Measurements from ENCODE around the gene RNF212B.
"Not testable (repeated sequence)": the region's sequence is repeated elsewhere in the genome, so short reads cannot be mapped to it uniquely, and the experiment has no call there.

Gene RNF212B

DNA sequence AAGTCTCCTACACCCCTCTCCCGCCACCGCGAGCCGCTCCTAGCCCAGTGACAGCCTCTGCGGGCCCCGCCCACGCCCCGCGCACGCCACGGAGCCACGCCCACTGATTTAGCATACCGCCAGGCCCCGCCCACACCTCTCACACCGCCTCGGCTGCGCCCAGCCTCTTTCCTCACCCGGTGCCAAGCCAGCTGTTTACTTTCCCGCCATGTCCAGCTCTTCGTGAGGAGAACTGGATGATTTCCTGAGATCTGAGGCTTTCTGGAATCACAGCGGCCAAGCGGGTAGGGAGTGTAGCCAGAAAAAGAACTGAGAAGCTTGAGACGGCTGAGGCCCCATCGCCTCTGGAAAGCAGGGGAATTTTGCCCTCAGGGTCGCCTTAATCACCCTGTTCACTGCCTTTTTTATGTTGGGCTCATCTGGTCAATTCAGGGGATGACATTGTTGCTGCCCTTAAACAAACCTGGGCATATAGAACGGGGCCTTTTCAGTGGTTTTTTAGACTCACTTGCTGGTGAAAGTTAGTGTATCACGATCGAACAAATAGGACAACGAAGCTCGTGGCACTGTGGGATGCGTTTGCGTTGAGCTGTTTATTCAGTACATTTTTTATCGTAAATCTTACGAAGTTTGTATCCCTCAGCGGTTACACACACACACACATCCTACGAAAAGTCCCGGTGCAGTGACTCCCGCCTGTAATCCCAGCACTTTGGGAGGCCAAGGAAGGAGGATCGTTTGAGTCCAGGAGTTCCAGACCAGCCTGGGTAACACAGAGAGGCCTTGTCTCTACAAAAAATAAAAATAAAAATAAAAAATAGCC is at the start of gene RNF212B:
RNF212B (plus strand) TSS at position 165 of the 823 bp plus-strand sequence. CDS start 2,410 bp downstream, outside the sequence.
- DNase-seq (ENCODE audit: low read depth) = no peak
- H3K4me3 ChIP-seq (ENCODE audit: control insufficient read depth, low read depth, low read length) = no peak within 1 kb of the TSS; the same call in 1 of the 2 replicates
- TF ChIP-seq, protein P1, sequence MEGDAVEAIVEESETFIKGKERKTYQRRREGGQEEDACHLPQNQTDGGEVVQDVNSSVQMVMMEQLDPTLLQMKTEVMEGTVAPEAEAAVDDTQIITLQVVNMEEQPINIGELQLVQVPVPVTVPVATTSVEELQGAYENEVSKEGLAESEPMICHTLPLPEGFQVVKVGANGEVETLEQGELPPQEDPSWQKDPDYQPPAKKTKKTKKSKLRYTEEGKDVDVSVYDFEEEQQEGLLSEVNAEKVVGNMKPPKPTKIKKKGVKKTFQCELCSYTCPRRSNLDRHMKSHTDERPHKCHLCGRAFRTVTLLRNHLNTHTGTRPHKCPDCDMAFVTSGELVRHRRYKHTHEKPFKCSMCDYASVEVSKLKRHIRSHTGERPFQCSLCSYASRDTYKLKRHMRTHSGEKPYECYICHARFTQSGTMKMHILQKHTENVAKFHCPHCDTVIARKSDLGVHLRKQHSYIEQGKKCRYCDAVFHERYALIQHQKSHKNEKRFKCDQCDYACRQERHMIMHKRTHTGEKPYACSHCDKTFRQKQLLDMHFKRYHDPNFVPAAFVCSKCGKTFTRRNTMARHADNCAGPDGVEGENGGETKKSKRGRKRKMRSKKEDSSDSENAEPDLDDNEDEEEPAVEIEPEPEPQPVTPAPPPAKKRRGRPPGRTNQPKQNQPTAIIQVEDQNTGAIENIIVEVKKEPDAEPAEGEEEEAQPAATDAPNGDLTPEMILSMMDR (IDR thresholded peaks at IDR 0.05; ENCODE audit: control insufficient read depth, insufficient read depth, low read depth, low read length, missing control alignments) = no peak

DNA sequence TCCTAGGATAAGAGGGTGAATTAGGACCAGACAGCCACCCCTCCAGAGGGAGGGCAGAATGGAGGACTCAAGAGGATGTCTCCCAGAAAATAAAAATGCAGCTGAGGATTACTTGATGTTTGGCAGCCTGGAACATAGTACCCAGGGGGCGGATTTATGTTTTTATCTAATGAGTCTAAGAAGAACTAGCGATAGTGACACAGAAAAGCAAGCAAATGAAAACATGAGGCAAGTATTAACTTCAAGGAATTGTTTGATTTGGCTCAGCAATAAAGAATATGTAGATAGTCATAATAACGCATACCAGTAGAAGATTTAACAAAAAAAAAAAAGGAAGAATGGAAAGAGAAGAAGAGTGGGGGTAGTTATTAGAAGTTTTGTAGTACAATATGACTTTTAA is 44.3 kb upstream of the RNF212B start:
- DNase-seq (ENCODE audit: low read depth) = no peak
- H3K4me3 ChIP-seq (ENCODE audit: control insufficient read depth, low read depth, low read length) = no peak overlapping the region
- TF ChIP-seq, protein P1 (IDR thresholded peaks at IDR 0.05; ENCODE audit: control insufficient read depth, insufficient read depth, low read depth, low read length, missing control alignments) = no peak

- TF ChIP-seq, protein P1 (IDR thresholded peaks at IDR 0.05; ENCODE audit: control insufficient read depth, insufficient read depth, low read depth, low read length, missing control alignments) = no peak
- DNase-seq (ENCODE audit: low read depth) = no peak
- H3K4me3 ChIP-seq (ENCODE audit: control insufficient read depth, low read depth, low read length) = no peak overlapping the region
Observed at GRCh38 chr14:23195552-23196101, 42.1 kb upstream of the RNF212B start.

GRCh38 chr14:23196487-23196886 is 41.2 kb upstream of the RNF212B start:
- DNase-seq (ENCODE audit: low read depth); H3K4me3 ChIP-seq (ENCODE audit: control insufficient read depth, low read depth, low read length): not testable (repeated sequence)

- not testable (repeated sequence) for H3K4me3 ChIP-seq (ENCODE audit: control insufficient read depth, low read depth, low read length); DNase-seq (ENCODE audit: low read depth)
Observed at GRCh38 chr14:23199141-23199540, 38.6 kb upstream of the RNF212B start.

DNA sequence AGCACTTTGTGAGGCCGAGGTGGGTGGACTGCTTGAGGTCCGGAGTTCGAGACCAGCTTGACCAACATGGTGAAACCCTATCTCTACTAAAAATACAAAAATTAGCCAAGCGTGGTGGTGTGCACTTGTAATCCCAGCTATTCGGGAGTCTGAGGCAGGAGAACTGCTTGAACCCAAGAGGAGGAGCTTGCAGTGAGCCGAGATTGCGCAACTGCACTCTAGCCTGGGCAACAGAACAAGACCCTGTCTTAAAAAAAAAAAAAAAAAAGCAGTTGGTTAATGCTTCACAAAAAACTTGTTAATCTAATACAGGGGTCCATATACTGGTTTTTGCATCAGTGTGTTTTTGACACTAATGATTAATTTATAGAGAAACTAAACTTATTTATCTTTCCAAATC is 35.7 kb upstream of the RNF212B start:
- DNase-seq (ENCODE audit: low read depth) = no peak
- TF ChIP-seq, protein P1 (IDR thresholded peaks at IDR 0.05; ENCODE audit: control insufficient read depth, insufficient read depth, low read depth, low read length, missing control alignments) = no peak
- H3K4me3 ChIP-seq (ENCODE audit: control insufficient read depth, low read depth, low read length) = no peak overlapping the region

- H3K4me3 ChIP-seq (ENCODE audit: control insufficient read depth, low read depth, low read length) = no peak overlapping the region
- TF ChIP-seq, protein P1 (IDR thresholded peaks at IDR 0.05; ENCODE audit: control insufficient read depth, insufficient read depth, low read depth, low read length, missing control alignments) = no peak
- no peak for DNase-seq (ENCODE audit: low read depth)
Observed at GRCh38 chr14:23206422-23207145, 31.2 kb upstream of the RNF212B start.
